GM19238 (cell line): Measurements from ENCODE around the gene HOMER3.
"Not testable (repeated sequence)": the region's sequence is repeated elsewhere in the genome, so short reads cannot be mapped to it uniquely, and the experiment has no call there.

ENCODE experiments used
- DNase-seq: peaks from one replicate; pipeline ENCODE4 v3.0.0; 2011; ENCODE audit warnings: low spot score; ENCODE audit not compliant: insufficient read length

The HOMER3 gene

GRCh38 chr19:18902519-18902918, 38.5 kb downstream of the HOMER3 start:
- not testable (repeated sequence) for DNase-seq

GRCh38 chr19:18901491-18901890, 39.5 kb downstream of the HOMER3 start:
- DNase-seq = no peak

GRCh38 chr19:18900700-18901481, 40.1 kb downstream of the HOMER3 start:
- DNase-seq = no peak

- DNase-seq = no peak
Measured at GRCh38 chr19:18899624-18900560, 41.1 kb downstream of the HOMER3 start.

GRCh38 chr19:18898607-18899408, 42.2 kb downstream of the HOMER3 start:
- no peak for DNase-seq

GRCh38 chr19:18898081-18898606, 42.9 kb downstream of the HOMER3 start:
- DNase-seq = no peak

- DNase-seq = no peak
Measured at GRCh38 chr19:18897094-18898029, 43.7 kb downstream of the HOMER3 start.

- no peak for DNase-seq
Measured at GRCh38 chr19:18896421-18896841, 44.6 kb downstream of the HOMER3 start.

GRCh38 chr19:18895824-18896341, 45.1 kb downstream of the HOMER3 start, which contains the start of gene CERS1:
TSS of gene CERS1 (minus strand) at chr19:18896158. CDS start at chr19:18896072, 86 bp downstream.
- DNase-seq = no peak

- no peak for DNase-seq
Measured at GRCh38 chr19:18895038-18895823, 45.8 kb downstream of the HOMER3 start.

- no peak for DNase-seq
Measured at GRCh38 chr19:18894254-18895037, 46.6 kb downstream of the HOMER3 start.

GRCh38 chr19:18893587-18894253, 47.3 kb downstream of the HOMER3 start:
- no peak for DNase-seq

GRCh38 chr19:18889949-18890745, 50.9 kb downstream of the HOMER3 start:
- no peak for DNase-seq

- no peak for DNase-seq
Measured at GRCh38 chr19:18886972-18887371, 54.0 kb downstream of the HOMER3 start.

GRCh38 chr19:18883526-18884304, 57.3 kb downstream of the HOMER3 start:
- no peak for DNase-seq

GRCh38 chr19:18881491-18881890, 59.5 kb downstream of the HOMER3 start:
- no peak for DNase-seq
